Astrocyte (in vitro differentiated cells and primary cell): ENCODE measurements around the gene ST6GALNAC4. TPM values are rescaled to one million over a fixed set of nuclear protein-coding genes. Genes with fewer than 3 reads are reported as not detected.

ENCODE experiments used
- DNase-seq: peaks from one replicate; pipeline ENCODE4 v3.0.0-alpha.2; 2010; ENCODE audit warnings: low read depth
- FAIRE-seq: peaks from 2 replicates; lab custom pipeline; 2011; peaks lifted over from hg19 to GRCh38; lab: Jason Lieb, UNC
- H2AFZ ChIP-seq: 2 replicates; pipeline ENCODE4 v1.6.0; 2012; ENCODE audit warnings: low read depth, low read length, inconsistent platforms
- H3K27ac ChIP-seq: 2 replicates; pipeline ENCODE4 v1.5.1; 2011; ENCODE audit warnings: low read depth, low read length, inconsistent platforms
- H3K27me3 ChIP-seq: 2 replicates; pipeline ENCODE4 v1.6.0; 2011; ENCODE audit warnings: low read length, inconsistent platforms; ENCODE audit not compliant: insufficient read depth
- H3K36me3 ChIP-seq: 2 replicates; pipeline ENCODE4 v1.5.1; 2011; ENCODE audit warnings: low read length, inconsistent platforms; ENCODE audit not compliant: insufficient read depth
- H3K4me1 ChIP-seq: 2 replicates; pipeline ENCODE4 v1.5.1; 2011; ENCODE audit warnings: low read length, inconsistent platforms; ENCODE audit not compliant: insufficient read depth
- H3K4me2 ChIP-seq: 2 replicates; pipeline ENCODE4 v1.6.0; 2012; ENCODE audit warnings: low read length, inconsistent platforms
- H3K4me3 ChIP-seq: 2 replicates; pipeline ENCODE4 v1.5.1; 2011; ENCODE audit warnings: low read depth, mild to moderate bottlenecking, low read length, inconsistent platforms; ENCODE audit not compliant: insufficient read depth
- H3K79me2 ChIP-seq: 2 replicates; pipeline ENCODE4 v1.6.0; 2012; ENCODE audit warnings: mild to moderate bottlenecking, low read length, inconsistent platforms; ENCODE audit not compliant: insufficient read depth
- H3K9ac ChIP-seq: 2 replicates; pipeline ENCODE4 v1.6.0; 2012; ENCODE audit warnings: mild to moderate bottlenecking, low read length, inconsistent platforms
- H3K9me3 ChIP-seq: 2 replicates; pipeline ENCODE4 v1.5.1; 2012; ENCODE audit warnings: low read depth, mild to moderate bottlenecking, low read length, inconsistent platforms; ENCODE audit not compliant: insufficient read depth
- H4K20me1 ChIP-seq: 2 replicates; pipeline ENCODE4 v1.6.0; 2012; ENCODE audit warnings: low read length, inconsistent platforms; ENCODE audit not compliant: insufficient read depth
- H3K27ac Mint-ChIP-seq: one replicate; pipeline ENCODE4 v1.8.0; 2021; ENCODE audit warnings: mild to moderate bottlenecking, mixed read lengths; ENCODE audit not compliant: unreplicated experiment
- H3K27me3 Mint-ChIP-seq: one replicate; pipeline ENCODE4 v1.8.0; 2021; ENCODE audit warnings: low read depth, mixed read lengths; ENCODE audit not compliant: unreplicated experiment
- H3K36me3 Mint-ChIP-seq: one replicate; pipeline ENCODE4 v1.8.0; 2021; ENCODE audit warnings: low read depth, mixed read lengths; ENCODE audit not compliant: unreplicated experiment
- H3K4me1 Mint-ChIP-seq: one replicate; pipeline ENCODE4 v1.8.0; 2021; ENCODE audit warnings: low read depth, mixed read lengths; ENCODE audit not compliant: unreplicated experiment
- H3K4me3 Mint-ChIP-seq: one replicate; pipeline ENCODE4 v1.8.0; 2021; ENCODE audit warnings: mild to moderate bottlenecking, moderate library complexity, mixed read lengths; ENCODE audit not compliant: unreplicated experiment
- H3K9me3 Mint-ChIP-seq: one replicate; pipeline ENCODE4 v1.8.0; 2021; ENCODE audit warnings: mild to moderate bottlenecking, mixed read lengths; ENCODE audit not compliant: unreplicated experiment
- CTCF ChIP-seq: IDR thresholded peaks from 2 replicates; pipeline ENCODE4 v1.5.1; 2011; ENCODE audit warnings: low read depth, mild to moderate bottlenecking, inconsistent platforms, low read length, moderate library complexity; ENCODE audit not compliant: insufficient read depth
- EZH2 ChIP-seq: IDR thresholded peaks from 2 replicates; pipeline ENCODE4 v1.6.1; 2012; ENCODE audit warnings: mild to moderate bottlenecking, low read length, inconsistent platforms; ENCODE audit not compliant: insufficient read depth
- total RNA-seq: library from RNA; stranded (reverse); gene quantifications from 2 replicates; pipeline ENCODE4 v1.2.1, GENCODE V29; 2021

The ST6GALNAC4 gene
- total RNA-seq, 1 donor from 2014 or later, result 14.5 TPM

- FAIRE-seq, result no peak
These were observed 46.7 kb upstream of the ST6GALNAC4 start for GRCh38 chr9:127963359-127964064.

GRCh38 chr9:127963041-127963358 lies 46.2 kb upstream of the ST6GALNAC4 start:
- H3K36me3 Mint-ChIP-seq, result peaks cover 3% of the 10 kb centered on the region
- peaks cover 5% of the 10 kb centered on the region for H3K9me3 Mint-ChIP-seq
- no peak for DNase-seq
- H3K27ac ChIP-seq, result no peak overlapping the region
- H3K4me1 Mint-ChIP-seq, result peaks cover 15% of the 10 kb centered on the region
- no peak for TF ChIP-seq CTCF
- TF ChIP-seq EZH2, result no peak
- no peak overlapping the region for H3K4me3 Mint-ChIP-seq
- no peak for FAIRE-seq
- no peak overlapping the region for H3K9ac ChIP-seq
- H2AFZ ChIP-seq, result no peak overlapping the region
- H3K4me1 ChIP-seq, result peaks cover 26% of the 10 kb centered on the region
- no peaks in the 10 kb centered on the region for H3K27me3 ChIP-seq
- H3K9me3 ChIP-seq, result no peaks in the 10 kb centered on the region
- H3K79me2 ChIP-seq, result peaks cover 55% of the 10 kb centered on the region
- no peak overlapping the region for H3K4me3 ChIP-seq
- no peaks in the 10 kb centered on the region for H3K27me3 Mint-ChIP-seq
- H4K20me1 ChIP-seq, result peaks cover 35% of the 10 kb centered on the region
- no peaks in the 10 kb centered on the region for H3K36me3 ChIP-seq
- H3K4me2 ChIP-seq, result no peak overlapping the region
- no peak overlapping the region for H3K27ac Mint-ChIP-seq

More at GRCh38 chr9:127963359-127964064, 46.7 kb upstream of the ST6GALNAC4 start:
- Histone ChIP-seq H3K27ac (no peak overlapping the region), H3K4me3 (no peak overlapping the region), H3K4me2 (no peak overlapping the region), H3K9me3 (no peaks in the 10 kb centered on the region), H4K20me1 (peaks cover 34% of the 10 kb centered on the region), H3K36me3 (no peaks in the 10 kb centered on the region), H2AFZ (no peak overlapping the region), H3K9ac (no peak overlapping the region), H3K27me3 (no peaks in the 10 kb centered on the region), H3K4me1 (peaks cover 31% of the 10 kb centered on the region), H3K79me2 (peaks cover 60% of the 10 kb centered on the region)
- peaks cover 3% of the 10 kb centered on the region for H3K36me3 Mint-ChIP-seq
- H3K27ac Mint-ChIP-seq, result no peak overlapping the region
- H3K4me1 Mint-ChIP-seq, result peaks cover 20% of the 10 kb centered on the region
- H3K4me3 Mint-ChIP-seq, result no peak overlapping the region
- H3K9me3 Mint-ChIP-seq, result peaks cover 5% of the 10 kb centered on the region
- no peak for TF ChIP-seq EZH2
- TF ChIP-seq CTCF, result no peak
- no peaks in the 10 kb centered on the region for H3K27me3 Mint-ChIP-seq
- no peak for DNase-seq

GRCh38 chr9:127962278-127962677 lies 45.4 kb upstream of the ST6GALNAC4 start:
- DNase-seq (no peak), FAIRE-seq (no peak)
- H3K4me3 ChIP-seq, result no peak overlapping the region
- H3K9ac ChIP-seq, result no peak overlapping the region
- no peaks in the 10 kb centered on the region for H3K9me3 ChIP-seq
- H3K4me2 ChIP-seq, result no peak overlapping the region
- no peak overlapping the region for H3K27ac ChIP-seq
- H3K79me2 ChIP-seq, result peaks cover 48% of the 10 kb centered on the region
- H3K36me3 ChIP-seq, result no peaks in the 10 kb centered on the region
- TF ChIP-seq CTCF (no peak), EZH2 (no peak)
- Mint-ChIP-seq H3K36me3 (peaks cover 3% of the 10 kb centered on the region), H3K9me3 (peaks cover 5% of the 10 kb centered on the region), H3K27ac (no peak overlapping the region), H3K27me3 (no peaks in the 10 kb centered on the region), H3K4me1 (peaks cover 15% of the 10 kb centered on the region), H3K4me3 (no peak overlapping the region)
- H3K27me3 ChIP-seq, result no peaks in the 10 kb centered on the region
- peaks cover 26% of the 10 kb centered on the region for H3K4me1 ChIP-seq
- H2AFZ ChIP-seq, result no peak overlapping the region
- H4K20me1 ChIP-seq, result peaks cover 35% of the 10 kb centered on the region
